Loucy (cell line): Measurements from ENCODE around the gene SNX11.

Source experiments
- CTCF ChIP-seq: fragments of 200-600 bp; sonication (generic); conservative IDR thresholded peaks from 2 replicates; pipeline ENCODE4 v1.5.1; 2014; ENCODE audit warnings: mild to moderate bottlenecking, antibody characterized with exemption, low read length
- EZH2phosphoT487 ChIP-seq: fragments of 200-600 bp; IDR thresholded peaks from 2 replicates; pipeline ENCODE4 v1.6.1; 2018; ENCODE audit warnings: antibody characterized with exemption, mild to moderate bottlenecking, moderate library complexity, borderline replicate concordance

- no peak for TF ChIP-seq CTCF
- TF ChIP-seq EZH2phosphoT487 = no peak
Observed at GRCh38 chr17:48110761-48111160, 3.2 kb downstream of the SNX11 start.
